IgD-negative memory B cell (primary cell): ENCODE measurements around the gene DIAPH3. TPM values are rescaled to one million over a fixed set of nuclear protein-coding genes. Genes with fewer than 3 reads are reported as not detected.
"Not testable (repeated sequence)": the region's sequence is repeated elsewhere in the genome, so short reads cannot be mapped to it uniquely, and the experiment has no call there.

Experiments
- H3K27ac Mint-ChIP-seq, 3 donors: one replicate each; pipeline ENCODE4 v1.8.0; 2020 to 2022; ENCODE audit warnings: mild to moderate bottlenecking in 3 of 3, mixed read lengths in 3 of 3, moderate library complexity in 1 of 3
- H3K27me3 Mint-ChIP-seq: one replicate; pipeline ENCODE4 v1.8.0; 2021; ENCODE audit warnings: mixed read lengths
- H3K36me3 Mint-ChIP-seq: one replicate; pipeline ENCODE4 v1.8.0; 2020; ENCODE audit warnings: mild to moderate bottlenecking, mixed read lengths
- H3K4me1 Mint-ChIP-seq, 3 donors: one replicate each; pipeline ENCODE4 v1.8.0; 2020 to 2022; ENCODE audit warnings: mixed read lengths in 3 of 3, mild to moderate bottlenecking in 1 of 3
- H3K4me3 Mint-ChIP-seq, 4 donors: one replicate each; pipeline ENCODE4 v1.8.0; 2020 to 2022; ENCODE audit warnings: mild to moderate bottlenecking in 4 of 4, mixed read lengths in 4 of 4, moderate library complexity in 3 of 4
- H3K9me3 Mint-ChIP-seq, 3 donors: one replicate each; pipeline ENCODE4 v1.8.0; 2020 to 2021; ENCODE audit warnings: mixed read lengths in 3 of 3, mild to moderate bottlenecking in 1 of 3
- polyA plus RNA-seq: library from polyadenylated mRNA; unstranded; fragments of 300-500 nt; fragmentation: Illumina TruSeq; gene quantifications from one replicate; pipeline ENCODE4 v1.2.3, GENCODE V29; 2021

DIAPH3 gene
- polyA plus RNA-seq, 1 donor from 2014 or later, result not detected

DNA sequence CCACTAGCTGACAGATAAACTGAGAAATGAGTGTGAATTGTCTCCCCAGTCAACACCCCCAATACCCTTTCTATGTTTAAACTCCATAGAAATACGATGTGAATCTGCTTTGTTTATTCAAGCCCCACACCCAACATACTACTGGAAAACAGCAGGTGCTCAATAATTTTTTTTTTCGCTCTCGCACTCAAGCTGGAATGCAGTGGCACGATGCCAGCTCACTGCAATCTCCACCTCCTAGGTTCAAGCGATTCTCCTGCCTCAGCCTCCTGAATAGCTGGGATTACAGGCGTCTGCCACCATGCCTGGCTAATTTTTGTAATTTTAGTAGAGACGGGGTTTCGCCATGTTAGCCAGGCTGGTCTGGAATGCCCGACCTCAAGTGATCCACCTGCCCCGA is 123.1 kb downstream of the DIAPH3 start:
- H3K4me1 Mint-ChIP-seq, H3K4me3 Mint-ChIP-seq, H3K27ac Mint-ChIP-seq, H3K9me3 Mint-ChIP-seq, H3K36me3 Mint-ChIP-seq, H3K27me3 Mint-ChIP-seq: not testable (repeated sequence)

DNA sequence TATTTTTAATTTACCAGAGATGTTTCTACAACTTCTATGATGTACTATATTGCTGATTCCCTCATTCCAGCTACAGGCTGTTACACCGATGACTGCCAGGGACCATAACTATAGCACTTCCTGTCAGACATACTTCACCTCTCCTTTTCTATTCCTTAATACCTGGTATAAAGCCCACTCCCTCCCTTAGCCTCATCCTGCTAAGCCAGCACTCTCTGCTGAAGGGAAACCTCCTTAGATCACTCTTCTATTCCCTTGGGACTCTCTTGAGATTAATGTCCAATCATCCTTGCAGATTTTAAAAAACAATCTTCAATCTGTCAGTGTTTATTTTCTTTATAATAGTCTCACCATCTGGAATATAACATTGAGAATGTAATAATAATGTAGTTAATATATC is 127.9 kb downstream of the DIAPH3 start:
- Mint-ChIP-seq H3K9me3 (no peaks in the 10 kb centered on the region), H3K27ac (no peak overlapping the region), H3K27me3 (no peaks in the 10 kb centered on the region), H3K4me1 (peaks cover 0 to 1% (median 0%) of the 10 kb centered on the region in 3 donors), H3K36me3 (no peaks in the 10 kb centered on the region), H3K4me3 (no peak overlapping the region)

DNA sequence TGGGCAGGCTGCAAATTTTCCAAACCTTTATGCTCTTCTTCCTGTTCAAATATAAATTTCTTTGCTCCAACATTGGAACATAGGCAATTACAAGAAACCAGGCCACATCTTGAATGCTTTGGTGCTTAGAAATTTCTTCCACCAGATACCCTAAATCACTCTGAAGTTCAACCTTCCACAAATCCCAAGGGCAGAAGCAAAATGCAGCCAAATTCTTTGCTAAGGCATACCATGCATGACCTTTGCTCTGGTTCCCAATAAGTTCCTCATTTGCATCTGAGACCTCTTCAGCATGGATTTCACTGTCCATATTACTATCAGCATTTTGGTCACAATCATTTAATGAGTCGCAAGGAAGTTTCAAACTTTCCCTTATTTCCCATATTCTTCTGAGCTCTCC is 130.9 kb downstream of the DIAPH3 start:
- H3K9me3 Mint-ChIP-seq, result no peaks in the 10 kb centered on the region
- H3K27me3 Mint-ChIP-seq, result no peaks in the 10 kb centered on the region
- no peak overlapping the region for H3K27ac Mint-ChIP-seq
- H3K36me3 Mint-ChIP-seq, result no peaks in the 10 kb centered on the region
- H3K4me3 Mint-ChIP-seq, result no peak overlapping the region
- H3K4me1 Mint-ChIP-seq, result peaks cover 0 to 5% (median 0%) of the 10 kb centered on the region in 3 donors

DNA sequence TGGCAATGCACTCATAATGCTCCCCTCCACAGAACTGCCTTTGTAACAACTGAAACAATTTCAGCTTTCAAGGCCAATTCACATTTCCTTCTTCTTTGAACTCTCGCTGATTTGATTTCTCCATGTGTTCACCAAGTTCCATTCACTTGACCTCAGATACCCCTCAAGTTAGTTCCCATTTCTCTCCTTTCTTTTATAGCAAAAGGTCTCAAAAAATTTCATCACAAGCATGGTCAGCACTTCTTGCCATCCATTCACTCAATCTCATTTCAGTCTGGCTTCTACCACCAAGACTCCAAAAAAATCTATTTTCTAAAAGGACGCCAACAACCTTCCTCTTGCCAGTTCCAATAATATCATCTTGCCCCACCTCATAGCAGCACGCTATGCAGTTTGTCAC is 135.7 kb downstream of the DIAPH3 start:
- Mint-ChIP-seq H3K27ac (no peak overlapping the region), H3K9me3 (peaks cover 1 to 8% (median 7%) of the 10 kb centered on the region in 3 donors), H3K4me3 (no peak overlapping the region), H3K27me3 (no peaks in the 10 kb centered on the region), H3K4me1 (peaks cover 0 to 5% (median 0%) of the 10 kb centered on the region in 3 donors), H3K36me3 (peaks cover 6% of the 10 kb centered on the region)

DNA sequence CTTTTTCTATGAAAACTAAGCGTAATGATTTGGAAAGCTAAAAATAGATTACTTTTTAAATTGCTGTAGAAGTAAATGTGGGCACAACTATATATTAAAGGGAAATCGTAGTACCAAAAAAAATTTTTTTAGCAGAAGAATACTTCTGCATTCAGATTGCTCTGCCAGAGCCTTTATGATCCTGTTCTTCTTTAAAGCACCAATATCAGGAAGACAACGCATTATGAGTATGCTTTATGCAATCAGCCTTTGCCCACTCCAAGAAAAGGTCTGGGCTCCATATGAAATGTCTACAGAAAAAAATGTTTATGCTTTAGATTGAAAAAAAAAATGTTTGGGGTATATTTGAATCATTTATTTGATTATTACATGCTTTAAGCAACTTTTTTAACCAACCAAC is 137.4 kb downstream of the DIAPH3 start:
- Mint-ChIP-seq H3K27ac (no peak overlapping the region), H3K4me3 (no peak overlapping the region), H3K4me1 (peaks cover 0 to 6% (median 2%) of the 10 kb centered on the region in 3 donors), H3K27me3 (no peaks in the 10 kb centered on the region), H3K36me3 (peaks cover 6% of the 10 kb centered on the region), H3K9me3 (peaks cover 1 to 8% (median 7%) of the 10 kb centered on the region in 3 donors)

DNA sequence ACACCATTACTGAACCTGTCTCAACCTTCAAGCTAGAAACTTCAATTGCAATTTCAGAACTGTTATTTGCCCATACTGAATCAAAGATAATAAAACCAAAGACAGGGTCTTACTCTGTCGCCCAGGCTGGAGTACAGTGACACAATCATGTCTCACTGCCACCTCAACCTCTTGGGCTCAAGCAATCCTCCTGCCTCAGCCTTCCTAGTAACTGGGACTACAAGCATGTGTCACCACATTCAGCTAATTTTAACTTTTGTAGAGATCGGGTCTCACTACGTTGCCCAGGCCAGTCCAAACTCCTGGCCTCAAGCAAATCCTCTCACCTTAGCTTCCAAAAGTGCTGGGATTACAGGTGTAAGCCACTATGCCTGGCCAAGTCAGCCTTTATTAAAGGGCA is 143.4 kb downstream of the DIAPH3 start:
- Mint-ChIP-seq H3K9me3 (peaks cover 1 to 8% (median 7%) of the 10 kb centered on the region in 3 donors), H3K36me3 (peaks cover 6% of the 10 kb centered on the region), H3K27me3 (no peaks in the 10 kb centered on the region), H3K27ac (no peak overlapping the region), H3K4me1 (peaks cover 2 to 17% (median 10%) of the 10 kb centered on the region in 3 donors), H3K4me3 (no peak overlapping the region)

DNA sequence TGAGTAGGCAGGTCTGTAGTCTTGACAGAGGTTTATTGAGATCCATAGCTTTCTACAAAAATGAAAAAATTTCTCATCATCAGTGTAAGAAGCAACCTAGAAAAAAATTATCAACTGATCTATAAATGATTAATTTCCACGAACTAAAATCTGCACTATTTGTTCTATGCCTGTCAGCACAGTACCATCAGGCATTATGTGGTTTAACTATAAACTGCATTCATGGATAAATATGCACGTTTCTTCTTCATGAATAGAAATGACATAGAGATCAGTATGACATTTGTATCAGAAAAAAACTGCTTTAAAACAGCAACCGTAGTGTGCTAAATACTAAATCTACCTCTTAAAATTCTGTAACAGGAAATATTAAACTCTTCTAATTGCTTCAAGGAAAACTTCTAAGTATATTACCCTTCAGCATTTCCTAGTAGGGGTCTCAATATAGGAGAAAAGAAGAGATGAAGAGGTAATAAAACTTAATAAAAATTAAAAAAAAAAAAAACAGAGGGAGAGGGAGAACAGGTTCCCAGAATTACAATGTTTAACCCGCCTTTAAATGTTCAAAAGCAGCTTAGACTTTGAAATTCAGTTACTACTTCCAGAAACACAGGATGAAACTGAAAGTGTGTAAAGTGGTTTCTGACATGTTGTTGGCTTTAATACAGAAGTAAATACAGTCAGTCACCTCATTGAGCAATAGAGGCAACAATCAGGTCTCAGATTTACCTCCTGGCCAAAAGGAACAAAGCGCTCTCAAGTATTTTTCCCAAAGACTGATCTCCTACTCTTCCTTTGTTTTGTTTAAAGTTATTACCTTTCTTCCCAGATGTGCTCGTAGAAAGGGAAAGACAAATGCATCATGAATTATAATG is 144.4 kb downstream of the DIAPH3 start:
- Mint-ChIP-seq H3K27me3 (no peaks in the 10 kb centered on the region), H3K9me3 (peaks cover 1 to 5% (median 4%) of the 10 kb centered on the region in 3 donors), H3K36me3 (peaks cover 2% of the 10 kb centered on the region), H3K4me1 (peaks cover 2 to 17% (median 10%) of the 10 kb centered on the region in 3 donors), H3K4me3 (peak overlapping the region in 1 of 4 donors; percentile 1), H3K27ac (no peak overlapping the region)

DNA sequence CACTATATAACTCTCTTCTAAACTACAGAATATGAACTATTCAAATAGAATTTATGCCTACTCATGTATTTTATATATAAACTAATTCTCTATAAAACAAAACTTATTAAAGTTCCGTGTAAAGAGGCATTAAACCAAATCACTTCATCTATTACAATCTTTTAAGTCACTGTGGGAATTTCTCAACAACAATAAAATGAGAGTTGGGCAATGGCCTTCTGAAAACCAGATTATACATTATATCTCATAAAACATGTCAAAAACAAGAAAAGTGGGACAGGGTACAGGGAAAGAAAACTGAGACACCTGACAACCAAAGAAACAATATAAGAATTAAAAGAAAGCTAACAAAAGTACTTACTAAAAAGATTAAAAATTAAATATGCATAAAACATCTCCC is 145.2 kb downstream of the DIAPH3 start:
- no peak overlapping the region for H3K27ac Mint-ChIP-seq
- no peaks in the 10 kb centered on the region for H3K9me3 Mint-ChIP-seq
- H3K4me1 Mint-ChIP-seq, result peaks cover 2 to 17% (median 10%) of the 10 kb centered on the region in 3 donors
- no peaks in the 10 kb centered on the region for H3K27me3 Mint-ChIP-seq
- peaks cover 1% of the 10 kb centered on the region for H3K36me3 Mint-ChIP-seq
- no peak overlapping the region for H3K4me3 Mint-ChIP-seq

DNA sequence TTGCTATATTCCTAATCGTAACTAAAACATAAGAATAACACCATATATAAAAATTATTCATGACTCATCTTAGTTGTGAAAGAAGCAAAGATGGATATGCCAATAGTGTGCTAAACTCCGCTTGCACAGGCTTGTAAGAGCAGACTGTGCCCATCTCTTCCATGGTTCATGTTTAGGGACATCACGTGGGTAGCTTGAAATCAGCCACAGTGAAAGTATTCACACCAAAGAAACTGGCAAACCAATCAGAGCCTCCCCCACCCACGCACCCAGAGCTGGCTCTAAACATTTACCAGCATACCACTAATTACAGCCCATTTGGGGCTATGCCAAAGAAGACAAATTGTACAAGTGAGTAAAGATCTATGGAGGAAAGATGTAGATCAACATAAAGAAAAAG is 147.5 kb downstream of the DIAPH3 start:
- Mint-ChIP-seq H3K4me1 (peaks cover 0 to 17% (median 9%) of the 10 kb centered on the region in 3 donors), H3K27ac (no peak overlapping the region), H3K27me3 (no peaks in the 10 kb centered on the region), H3K4me3 (no peak overlapping the region), H3K9me3 (no peaks in the 10 kb centered on the region), H3K36me3 (no peaks in the 10 kb centered on the region)

DNA sequence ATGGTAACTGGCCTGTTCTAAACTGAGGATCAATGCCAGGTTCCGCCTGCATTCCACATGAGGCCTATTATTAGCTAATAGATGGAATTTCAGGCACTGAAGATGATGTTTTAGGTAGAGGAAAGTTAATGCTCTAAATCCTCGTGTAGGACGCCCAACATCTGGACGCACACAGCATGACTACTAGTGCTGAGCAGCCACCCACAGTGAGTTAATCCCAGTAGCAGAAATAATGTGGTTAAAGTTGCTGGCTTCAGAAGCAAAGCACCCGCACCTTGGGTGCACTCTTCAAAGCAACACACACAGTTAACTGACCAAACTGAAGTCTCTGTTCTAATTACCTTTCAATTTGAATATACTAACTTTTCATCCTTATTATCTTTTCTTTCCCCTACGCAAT is 150.6 kb downstream of the DIAPH3 start:
- Mint-ChIP-seq H3K36me3 (no peaks in the 10 kb centered on the region), H3K4me3 (no peak overlapping the region), H3K27ac (no peak overlapping the region), H3K9me3 (no peaks in the 10 kb centered on the region), H3K27me3 (no peaks in the 10 kb centered on the region), H3K4me1 (peaks cover 0 to 1% (median 0%) of the 10 kb centered on the region in 3 donors)

DNA sequence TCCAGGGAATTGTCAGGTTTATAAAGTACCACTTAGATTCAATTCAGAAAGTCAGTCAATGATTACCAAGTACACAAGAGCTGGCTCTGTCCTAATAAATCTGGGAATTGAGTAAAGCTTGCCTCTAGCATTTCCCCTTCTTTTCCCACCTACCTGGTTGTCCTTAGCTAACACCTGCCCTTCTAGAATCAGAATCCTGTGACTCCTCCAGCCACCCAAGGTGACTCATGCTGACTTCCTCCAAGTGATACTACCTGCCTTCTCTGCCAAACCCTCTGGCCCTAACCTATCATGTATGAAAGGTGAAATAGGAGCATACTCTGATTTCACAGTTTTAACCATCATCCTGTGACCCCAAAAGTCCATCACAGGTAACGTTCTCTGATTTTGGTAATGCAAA is 151.2 kb downstream of the DIAPH3 start:
- Mint-ChIP-seq H3K4me1 (peaks cover 0 to 1% (median 0%) of the 10 kb centered on the region in 3 donors), H3K4me3 (no peak overlapping the region), H3K9me3 (no peaks in the 10 kb centered on the region), H3K36me3 (no peaks in the 10 kb centered on the region), H3K27me3 (no peaks in the 10 kb centered on the region), H3K27ac (no peak overlapping the region)

DNA sequence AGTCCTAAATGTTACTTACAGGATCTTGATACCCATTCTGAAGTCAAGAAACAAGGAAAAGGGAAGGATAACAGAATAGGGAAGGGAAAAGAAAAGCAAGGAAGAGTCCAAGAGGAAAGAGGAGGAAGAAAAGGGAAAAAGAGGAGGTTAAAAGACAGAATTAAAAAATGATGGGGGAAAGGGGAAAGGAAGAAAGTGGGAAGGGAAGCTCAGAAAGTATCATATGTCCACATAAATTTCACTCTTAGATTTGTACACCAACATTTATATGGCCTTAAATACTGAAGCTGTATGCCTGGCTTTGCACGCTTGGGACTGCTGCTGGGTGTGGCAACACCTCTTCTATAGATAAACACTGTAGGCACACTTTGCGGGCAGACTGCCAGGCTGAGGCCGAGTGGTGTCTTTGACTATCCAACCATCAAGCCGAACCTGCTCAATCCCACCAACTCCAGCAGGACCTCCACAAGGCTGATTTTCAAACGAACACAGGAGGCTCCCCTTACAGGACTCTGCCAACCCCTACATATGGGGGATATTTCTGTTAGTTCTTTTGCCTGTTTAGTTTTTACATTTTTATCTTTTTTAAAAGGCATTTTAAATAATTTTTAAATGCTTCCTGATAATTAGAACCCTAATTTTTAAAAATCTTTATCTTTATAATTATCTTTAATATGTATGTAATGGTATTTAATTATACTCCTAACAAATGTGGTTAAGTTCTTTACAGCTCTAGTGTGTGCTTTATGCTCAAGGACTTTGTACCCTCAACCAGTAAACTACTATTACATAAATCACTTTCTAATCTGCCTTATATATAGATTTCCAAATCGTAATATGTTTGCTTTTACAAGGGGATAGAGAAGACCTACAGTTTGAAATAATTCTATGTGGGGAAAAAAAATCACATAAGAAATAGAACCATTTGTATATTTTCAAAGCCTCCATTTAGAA is 154.2 kb downstream of the DIAPH3 start:
- no peak overlapping the region for H3K4me3 Mint-ChIP-seq
- H3K36me3 Mint-ChIP-seq, result no peaks in the 10 kb centered on the region
- H3K4me1 Mint-ChIP-seq, result no peaks in the 10 kb centered on the region

DNA sequence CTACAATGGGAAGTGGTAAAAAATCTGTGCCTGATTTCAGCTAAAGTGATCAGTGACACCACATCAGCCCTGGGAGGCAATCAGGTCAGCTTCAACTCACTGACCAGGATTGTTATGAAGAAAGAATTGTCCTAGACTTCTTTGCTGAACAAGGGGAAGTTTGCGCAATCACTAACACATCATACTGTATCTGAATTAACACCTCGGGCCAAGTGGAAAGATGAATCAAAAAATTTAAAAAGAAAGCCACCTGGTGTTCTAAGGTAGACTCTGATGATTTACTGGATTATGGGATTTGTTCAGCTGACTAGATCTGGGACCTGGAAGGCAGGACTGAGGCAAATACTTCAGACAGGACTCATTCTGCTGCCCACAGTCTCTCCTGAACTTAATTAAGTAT is 161.8 kb downstream of the DIAPH3 start:
- Mint-ChIP-seq H3K27me3 (no peaks in the 10 kb centered on the region), H3K4me1 (no peaks in the 10 kb centered on the region), H3K36me3 (no peaks in the 10 kb centered on the region), H3K9me3 (no peaks in the 10 kb centered on the region), H3K4me3 (no peak overlapping the region), H3K27ac (no peak overlapping the region)

More for the DNA sequence above, 154.2 kb downstream of the DIAPH3 start:
- H3K9me3 Mint-ChIP-seq, result no peaks in the 10 kb centered on the region
- H3K27ac Mint-ChIP-seq, result no peak overlapping the region
- H3K27me3 Mint-ChIP-seq, result no peaks in the 10 kb centered on the region

DNA sequence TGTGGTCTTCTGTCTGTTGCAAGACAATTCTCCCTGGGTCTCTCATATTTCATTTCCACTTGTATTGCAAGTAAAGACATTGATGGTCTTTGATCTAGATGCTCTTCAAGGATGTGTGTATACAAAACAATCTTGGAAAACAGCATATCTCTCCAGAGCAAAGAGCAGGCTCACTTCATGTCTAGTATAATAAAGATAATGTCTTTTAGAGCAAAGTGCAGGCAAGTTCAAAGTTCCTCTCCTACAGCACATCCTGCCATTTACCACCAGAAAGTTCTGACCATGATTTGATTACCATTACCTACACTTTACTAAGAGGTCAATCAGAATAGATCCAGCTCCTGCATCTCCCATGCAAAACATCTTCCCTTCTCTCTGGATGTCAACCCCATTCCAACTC is 162.8 kb downstream of the DIAPH3 start:
- Mint-ChIP-seq H3K9me3 (no peaks in the 10 kb centered on the region), H3K4me3 (no peak overlapping the region), H3K27me3 (no peaks in the 10 kb centered on the region), H3K36me3 (no peaks in the 10 kb centered on the region), H3K27ac (no peak overlapping the region), H3K4me1 (no peaks in the 10 kb centered on the region)

DNA sequence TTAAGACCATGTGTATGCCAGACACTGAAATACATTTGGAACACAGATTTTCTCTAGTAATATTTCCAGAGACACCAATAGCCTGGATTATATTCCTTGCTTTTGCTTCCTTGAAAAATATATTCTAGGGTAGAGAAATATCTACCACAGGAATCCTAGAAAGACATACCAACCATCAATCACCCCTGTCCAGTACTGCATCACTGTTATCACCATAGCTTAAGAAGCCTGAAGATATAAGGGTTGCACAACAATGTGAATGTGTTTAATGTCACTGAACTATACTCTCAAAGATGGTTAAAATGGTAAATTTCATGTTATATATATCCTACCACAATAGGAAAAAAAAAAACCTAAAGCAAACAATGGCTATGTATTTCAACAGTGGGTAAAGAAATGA is 163.6 kb downstream of the DIAPH3 start:
- H3K27ac Mint-ChIP-seq, result no peak overlapping the region
- no peaks in the 10 kb centered on the region for H3K36me3 Mint-ChIP-seq
- H3K4me1 Mint-ChIP-seq, result no peaks in the 10 kb centered on the region
- H3K4me3 Mint-ChIP-seq, result no peak overlapping the region
- H3K27me3 Mint-ChIP-seq, result no peaks in the 10 kb centered on the region
- no peaks in the 10 kb centered on the region for H3K9me3 Mint-ChIP-seq
